Medulla oblongata (tissue), 1 donor: ENCODE data around the gene HLF.

Experiments used
- DNase-seq: peaks from one replicate; pipeline ENCODE4 v3.0.0-alpha.2; 2015; ENCODE audit errors: extremely low spot score

HLF gene

DNA sequence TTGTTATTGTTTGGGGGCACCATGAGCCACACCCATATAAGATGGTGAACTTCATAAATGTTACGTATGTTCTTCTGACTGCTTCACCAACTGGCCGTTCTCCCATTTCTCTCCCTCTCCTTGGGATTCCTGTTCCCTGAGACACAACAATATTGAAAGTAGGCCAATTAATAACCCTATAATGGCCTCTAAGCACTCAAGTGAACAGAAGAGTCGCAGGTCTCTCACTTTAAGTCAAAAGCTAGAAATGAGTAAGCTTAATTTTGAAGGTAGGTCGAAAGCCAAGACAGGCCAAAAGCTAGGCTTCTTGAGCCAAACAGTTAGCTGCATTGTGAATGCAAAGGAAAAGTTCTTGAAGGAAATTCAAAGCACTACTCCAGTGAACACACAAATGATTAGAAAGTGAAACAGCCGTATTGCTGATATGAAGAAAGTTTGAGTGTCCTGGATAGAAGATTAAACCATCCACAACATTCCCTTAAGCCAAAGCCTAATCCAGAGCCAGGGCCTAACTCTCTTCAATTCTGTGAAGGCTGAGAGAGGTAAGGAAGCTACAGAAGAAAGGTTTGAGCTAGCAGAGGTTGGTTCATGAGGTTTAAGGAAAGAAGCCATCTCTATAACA is 25.8 kb downstream of the HLF start:
- no peak for DNase-seq

DNA sequence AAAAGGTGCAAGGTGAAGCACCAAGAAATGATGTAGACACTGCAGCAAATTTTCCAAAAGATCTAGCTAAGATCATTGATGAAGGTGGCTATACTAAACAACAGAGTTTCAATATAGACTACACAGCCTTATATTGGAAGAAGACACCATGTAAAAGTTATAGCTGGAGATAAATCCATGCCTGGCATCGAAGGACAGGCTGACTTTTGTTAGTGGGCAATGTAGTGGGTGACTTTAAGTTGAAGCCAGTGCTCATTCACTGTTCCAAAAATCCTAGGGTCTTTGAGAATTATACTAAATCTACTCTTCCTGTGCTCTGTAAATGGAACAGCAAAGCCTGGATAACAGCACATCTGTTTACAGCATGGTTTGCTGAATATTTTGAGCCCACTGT is 26.4 kb downstream of the HLF start:
- DNase-seq = no peak

DNA sequence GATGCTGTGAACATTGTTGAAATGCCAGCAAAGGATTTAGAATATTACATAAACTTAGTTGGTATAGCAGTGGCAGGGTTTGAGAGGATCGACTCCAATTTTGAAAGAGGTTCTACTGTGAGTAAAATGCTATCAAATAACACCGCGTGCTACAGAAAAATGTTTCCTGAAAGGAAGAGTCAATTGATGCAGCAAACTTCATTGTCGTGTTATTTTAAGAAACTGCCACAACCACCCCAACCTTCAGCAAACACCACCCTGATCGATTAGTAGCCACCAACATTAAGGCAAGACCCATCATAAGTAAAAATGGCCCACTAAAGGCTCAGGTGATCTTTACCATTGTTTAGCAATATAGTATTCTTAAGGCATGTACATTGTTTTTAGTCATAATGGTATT is 27.3 kb downstream of the HLF start:
- DNase-seq = no peak

DNA sequence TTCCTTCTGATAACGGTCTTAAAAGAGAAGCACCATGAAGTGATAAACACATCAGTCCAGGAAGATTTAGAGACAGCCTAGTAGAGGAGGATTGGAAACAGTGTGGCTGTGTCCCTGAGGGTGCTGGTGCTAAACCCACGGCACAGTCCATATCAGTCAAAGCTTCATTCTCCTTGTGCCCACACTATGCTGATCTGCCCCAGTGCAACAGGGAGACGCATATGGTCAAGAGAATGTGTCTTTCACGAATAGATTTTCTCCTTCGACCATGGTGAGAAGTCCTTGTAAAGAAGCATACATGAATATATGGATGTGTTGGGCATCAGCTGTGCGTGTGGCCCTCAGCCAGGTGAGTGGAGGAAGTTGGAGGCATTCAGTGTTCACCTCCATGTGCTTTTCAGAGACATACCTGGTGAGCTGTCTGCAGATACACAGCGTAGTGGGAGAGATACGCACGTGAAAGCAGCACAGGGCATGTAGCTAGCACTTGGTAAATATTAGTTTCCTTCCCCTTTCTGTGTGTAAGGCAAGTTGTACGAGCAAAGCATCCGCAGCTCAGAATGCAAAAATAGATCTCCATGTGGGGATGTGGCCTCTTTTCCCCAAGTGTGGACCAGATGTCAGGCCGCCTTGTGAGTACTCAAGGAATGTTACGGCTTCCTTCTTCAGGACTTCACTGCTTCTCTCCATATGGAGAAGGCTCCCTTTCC is 29.4 kb downstream of the HLF start:
- no peak for DNase-seq

DNA sequence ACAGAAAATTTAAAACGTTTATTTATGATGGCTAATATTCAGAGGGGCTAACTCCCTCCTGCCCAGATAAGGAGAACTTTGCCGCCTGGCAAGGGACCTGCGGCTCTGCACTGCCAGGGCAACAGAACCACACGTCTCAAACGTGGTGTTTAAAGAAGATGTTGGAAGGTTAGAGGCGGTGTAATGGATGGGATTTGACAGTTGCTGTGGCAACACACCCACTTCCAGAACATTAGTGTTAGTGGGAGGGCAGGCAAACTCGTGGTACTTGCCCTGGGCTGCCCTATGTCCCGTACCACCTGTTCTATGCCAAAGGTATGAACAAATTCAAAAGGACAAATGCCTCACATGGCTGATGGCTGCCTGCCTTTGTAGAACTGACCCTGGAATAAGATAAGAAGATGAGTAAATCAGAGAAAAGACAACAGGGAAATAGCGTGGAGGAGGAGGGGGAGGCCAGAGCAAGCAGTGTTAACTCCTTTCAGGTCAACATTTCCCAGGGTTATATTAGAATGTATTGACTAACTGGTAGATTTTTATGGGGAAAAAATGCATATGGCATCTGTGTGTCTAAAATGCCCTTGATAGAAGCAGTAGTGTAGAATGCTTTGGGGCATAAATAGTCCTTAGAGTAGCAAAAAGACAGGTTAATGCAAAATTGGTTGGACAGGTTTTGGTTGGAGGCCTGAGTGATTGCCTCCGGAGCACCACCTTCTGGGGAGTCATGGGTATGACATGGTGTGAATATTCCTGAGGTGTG is 30.8 kb downstream of the HLF start:
- DNase-seq = peak; percentile 66

DNA sequence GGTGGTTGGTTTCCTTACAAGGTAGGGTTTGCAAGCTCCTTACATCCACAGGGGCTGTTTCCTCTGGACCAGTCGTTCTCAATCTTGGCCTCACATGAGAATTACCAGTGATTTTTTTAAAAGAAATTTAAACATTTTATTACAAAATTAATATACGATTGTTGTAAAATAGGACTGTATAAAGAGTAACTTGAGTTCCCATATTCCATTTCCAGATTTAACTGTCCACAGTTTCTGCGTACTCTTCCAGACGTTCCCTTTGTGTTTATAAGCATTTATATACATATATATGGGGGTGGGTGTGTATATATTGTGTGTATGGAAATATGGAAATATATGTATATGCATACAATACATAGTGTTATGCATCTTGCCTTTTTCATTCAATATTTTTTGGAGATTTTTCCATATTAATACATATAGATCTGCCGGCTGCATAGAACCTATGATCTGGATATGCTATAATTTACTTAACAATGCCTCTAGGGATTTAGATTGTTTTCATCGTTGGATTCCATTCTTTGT is 31.5 kb downstream of the HLF start:
- no peak for DNase-seq

GRCh38 chr17:55296699-55297098 is 31.9 kb downstream of the HLF start:
- DNase-seq = no peak

GRCh38 chr17:55298111-55298730 is 33.5 kb downstream of the HLF start:
- no peak for DNase-seq

DNA sequence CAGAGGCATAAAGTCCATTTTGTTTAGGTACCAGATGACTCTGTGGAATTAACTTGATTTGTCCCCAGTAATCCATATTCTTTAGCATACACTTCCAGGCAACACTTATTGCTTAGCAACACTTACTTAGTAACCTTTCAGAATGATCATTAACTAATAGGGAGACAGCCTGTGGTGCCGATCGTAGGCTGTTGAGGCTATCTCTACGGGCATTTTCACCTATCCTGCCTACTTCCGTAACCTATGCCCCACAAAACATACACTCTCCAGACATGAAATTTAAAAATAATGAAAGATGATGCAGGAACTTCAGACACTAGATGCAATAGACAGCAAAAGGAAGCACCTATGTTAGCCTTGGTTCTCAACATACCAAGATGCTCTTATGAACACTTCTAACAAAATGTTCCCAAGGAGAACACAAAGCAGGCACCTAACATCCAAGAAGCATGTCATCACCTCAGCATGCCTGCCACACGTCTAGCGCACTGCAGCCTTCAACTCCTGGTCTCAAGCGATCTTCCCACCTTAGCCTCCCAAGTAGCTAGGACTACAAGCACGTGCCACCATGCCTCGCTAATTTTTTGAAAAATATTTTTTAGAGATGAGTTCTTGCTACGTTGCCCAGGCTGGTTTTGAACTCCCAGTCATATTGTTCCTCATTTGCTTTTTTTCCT is 34.5 kb downstream of the HLF start:
- DNase-seq = no peak

DNA sequence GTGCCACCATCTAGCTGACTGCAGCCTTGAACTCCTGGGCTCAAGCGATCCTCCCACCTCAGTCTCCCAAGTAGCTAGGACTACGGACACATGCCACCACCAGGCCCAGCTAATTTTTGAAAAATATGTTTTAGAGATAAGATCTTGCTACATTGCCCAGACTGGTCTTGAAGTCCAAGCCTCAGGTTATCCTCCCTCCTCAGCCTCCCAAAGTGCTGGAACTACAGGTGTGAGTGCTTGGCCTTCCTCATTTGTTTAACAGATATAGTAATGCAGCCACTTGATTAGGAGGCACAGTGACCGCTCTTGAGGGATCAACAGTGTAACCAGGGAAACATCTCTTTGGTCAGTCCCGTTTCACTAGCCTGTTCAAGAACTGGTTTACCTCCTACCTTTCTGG is 35.1 kb downstream of the HLF start:
- no peak for DNase-seq

DNA sequence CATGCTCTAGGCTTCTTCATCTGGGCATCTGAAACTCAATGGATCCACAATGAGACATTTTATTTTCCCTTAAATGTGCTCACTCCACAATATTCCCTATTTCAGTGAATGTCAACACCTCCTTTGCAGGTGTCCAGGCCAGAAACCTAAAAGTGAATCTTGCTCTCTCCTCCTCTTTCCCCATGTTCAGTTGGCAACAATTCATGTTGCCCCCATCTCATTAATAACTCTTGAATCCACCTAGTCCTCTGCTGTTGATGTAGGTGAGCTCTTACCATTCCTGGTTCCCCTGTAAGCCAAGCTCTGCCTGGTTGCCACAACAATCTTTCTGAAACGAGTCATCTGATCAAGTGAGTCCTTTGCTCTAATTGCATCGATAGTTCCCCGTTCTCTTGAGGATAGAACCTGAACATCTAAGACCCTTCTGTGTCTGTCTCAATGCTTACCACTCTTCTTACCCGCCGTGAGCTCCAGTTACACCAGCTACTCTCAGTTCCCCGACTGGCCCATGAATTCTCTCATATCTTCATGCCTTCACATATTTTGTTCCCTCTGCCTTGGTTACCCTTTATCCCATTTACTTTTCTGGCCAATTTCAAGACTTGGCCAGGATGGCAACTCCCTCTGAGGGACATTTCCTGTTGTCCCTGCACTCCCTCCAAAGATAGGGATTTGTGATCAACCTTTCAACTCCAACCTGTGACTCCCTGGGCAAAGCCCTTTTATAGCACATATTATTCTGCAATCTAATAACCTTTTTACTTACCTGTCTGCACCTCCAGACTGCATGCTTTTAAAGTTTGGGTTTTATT is 35.9 kb downstream of the HLF start:
- DNase-seq = no peak

DNA sequence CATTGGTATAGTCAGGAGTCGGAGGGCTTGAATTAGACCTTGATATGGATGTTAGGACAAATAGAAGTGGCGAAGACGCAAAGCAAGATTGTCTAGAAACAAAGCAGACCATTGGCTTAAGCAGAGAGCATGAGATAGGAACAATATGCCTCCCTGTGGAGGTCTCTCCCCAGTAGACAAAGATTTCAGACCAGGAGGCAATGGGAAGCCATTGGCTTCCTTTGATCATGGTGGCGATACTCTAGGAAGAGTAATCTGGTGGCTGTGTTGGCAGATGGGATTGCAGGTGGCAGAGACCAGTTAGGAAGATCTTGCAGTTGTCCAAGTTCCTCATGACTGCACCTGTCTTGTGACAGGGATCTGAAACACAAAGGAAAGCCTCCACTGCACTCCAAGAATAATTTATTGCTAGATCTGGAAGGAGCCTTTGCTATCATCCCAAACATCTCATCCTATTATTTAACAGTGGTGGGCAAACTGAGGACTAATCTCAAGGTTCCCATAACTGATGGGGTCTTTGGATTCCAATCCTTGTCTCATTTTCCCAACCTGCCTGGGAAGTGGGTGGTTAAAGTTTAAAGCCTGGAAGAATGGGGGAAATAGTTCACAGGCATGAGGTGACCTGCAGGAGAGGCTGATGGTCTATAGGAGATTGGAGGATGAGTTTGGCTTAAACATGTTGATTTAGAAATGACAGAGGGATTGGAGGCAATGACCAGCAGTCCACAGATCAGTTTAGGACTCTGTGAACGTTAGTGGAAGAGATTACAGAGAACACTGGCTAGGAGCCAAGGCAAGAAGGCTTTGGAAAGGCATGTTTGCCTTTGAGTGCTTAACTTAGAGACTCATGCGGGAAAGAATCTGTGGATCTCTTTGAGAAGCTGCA is 37.0 kb downstream of the HLF start:
- no peak for DNase-seq

DNA sequence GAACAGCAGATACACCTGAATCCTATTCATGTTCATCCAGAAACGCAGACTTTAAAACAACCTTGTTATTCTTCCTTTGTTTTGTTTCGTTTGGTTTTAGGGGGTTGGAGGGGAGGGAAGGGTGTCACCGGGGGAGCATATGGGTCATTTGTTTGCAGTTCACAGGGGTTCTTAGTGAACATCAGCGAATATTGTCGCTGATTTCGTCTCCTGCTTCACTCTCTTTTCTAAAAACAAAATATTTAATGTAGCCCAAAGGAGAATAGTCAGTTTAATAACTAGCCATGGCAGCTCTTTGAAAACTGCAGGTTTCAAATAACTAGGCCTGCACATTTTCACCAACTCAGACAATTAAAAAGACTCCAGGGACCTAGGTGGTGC is 37.6 kb downstream of the HLF start:
- no peak for DNase-seq

DNA sequence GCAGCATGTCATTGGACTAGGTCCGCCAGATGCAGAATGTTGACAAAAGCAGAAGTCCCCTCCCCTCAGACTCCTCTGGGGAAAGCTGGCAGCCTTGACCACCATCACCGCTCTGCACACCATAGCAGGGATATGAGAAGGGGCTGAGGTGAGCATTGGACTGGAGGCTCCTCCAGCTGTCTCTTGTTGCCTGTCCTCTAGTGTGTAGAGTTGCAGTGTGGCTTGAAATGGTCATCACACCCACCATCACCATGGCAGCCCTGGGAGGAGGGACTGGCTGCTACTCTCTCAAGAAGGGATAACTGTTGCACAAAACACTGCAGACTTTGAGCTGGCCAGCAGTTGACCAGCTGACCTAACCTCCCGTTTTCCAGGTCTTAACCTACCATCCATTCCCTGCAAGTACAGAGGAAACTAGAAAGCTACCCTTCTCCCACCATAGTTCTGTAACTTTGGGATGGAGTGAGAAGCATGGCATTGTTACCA is 38.3 kb downstream of the HLF start:
- DNase-seq = no peak

DNA sequence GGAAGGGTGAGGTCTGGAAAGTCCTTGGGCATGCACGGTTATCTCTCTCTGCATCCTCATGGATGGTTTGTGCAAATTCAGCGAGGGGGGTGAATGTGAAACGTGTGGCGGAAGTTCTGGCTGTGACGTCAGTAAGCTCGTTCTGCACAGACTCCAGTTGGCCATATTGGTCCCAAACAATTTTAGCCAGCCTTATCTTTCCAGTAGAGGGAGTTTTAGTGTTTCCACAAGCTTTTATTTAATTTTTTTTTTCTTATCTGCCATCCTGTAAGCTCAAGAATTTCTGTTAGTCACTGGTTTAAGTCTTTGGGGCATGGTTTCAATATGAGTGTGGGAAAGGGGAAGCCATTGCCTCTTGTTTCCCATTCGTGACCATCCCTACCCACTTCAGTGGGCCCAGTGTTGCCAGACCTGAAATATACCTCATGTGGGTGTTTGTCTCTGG is 39.0 kb downstream of the HLF start:
- no peak for DNase-seq

DNA sequence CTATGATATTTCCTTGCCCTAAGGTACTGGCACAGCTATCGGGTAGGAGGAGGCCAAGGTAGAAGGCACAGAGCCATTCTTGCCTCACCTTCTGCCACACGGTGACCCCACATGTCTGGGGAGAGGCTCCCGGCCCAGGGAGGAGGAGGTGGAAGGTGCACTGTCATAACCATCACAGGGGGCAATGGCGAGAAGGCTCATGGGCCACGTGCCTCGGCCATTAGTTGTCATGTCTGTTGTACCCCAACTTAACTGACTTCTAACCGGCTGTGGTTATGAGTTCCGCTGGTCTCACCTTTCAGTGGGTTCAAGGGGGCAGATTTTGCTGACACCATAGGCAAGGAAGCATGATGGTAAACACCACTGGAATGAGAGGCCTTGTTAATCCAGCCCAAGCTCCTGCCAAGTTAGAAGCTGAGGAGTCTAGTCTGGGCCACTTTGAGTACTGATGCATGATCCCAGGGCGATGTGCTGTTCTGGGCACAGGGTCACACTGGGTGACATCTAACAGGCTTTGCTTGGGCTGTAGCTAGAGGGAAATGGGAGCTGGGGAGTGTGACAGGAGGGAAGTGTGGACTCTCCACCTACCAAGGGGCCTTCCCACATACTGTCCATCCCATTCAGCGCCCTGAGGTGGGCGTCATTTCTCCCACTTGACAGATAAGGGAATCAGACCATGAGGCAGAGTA is 39.6 kb downstream of the HLF start:
- no peak for DNase-seq

- no peak for DNase-seq
Observed at GRCh38 chr17:55305321-55306087, 40.7 kb downstream of the HLF start.

DNA sequence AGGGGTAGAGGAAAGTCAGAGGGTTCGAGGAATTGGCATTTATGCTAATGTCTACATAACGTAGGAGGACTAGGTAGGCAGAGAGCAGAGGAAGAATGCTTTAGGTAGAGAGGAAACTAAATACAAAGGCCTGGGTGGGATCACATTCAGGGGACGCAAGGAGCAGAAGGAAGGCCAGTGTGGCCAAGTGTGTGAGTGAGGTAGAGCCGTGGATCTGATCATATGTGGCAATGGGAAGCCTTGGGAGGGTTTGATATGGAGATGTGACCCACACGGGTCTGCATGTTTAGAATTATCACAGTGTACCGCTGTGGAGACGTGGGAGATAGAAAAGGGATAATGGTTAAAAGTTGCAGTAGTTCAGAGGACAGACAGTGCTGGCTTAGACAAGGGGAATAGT is 43.1 kb downstream of the HLF start:
- no peak for DNase-seq
